K562 (cell line): Measurements from ENCODE around the gene EGFL6. TPM values are rescaled to one million over a fixed set of nuclear protein-coding genes. Genes with fewer than 3 reads are reported as not detected.
A peak's percentile ranks its signal among the peaks of the same experiment; 100 is the strongest.

Experiments used
- CBX5 ChIP-seq: IDR thresholded peaks from 2 replicates; pipeline ENCODE4 v1.6.1; 2014; ENCODE audit warnings: low read depth, borderline replicate concordance
- CC2D1A ChIP-seq: fragments of 450-650 bp; IDR thresholded peaks from 2 replicates; pipeline ENCODE4 v1.6.1; 2017; ENCODE audit warnings: mild to moderate bottlenecking
- GABPA ChIP-seq: fragments of 200-800 bp; sonication (Bioruptor generic); conservative IDR thresholded peaks from 2 replicates; pipeline ENCODE4 v1.6.1; 2016; ENCODE audit warnings: low read depth, missing genetic modification characterization, missing compliant biosample characterization
- HDAC1 ChIP-seq, 2 experiments: fragments of 450-650 bp; IDR thresholded peaks; 2 replicates each; pipeline ENCODE4 v1.6.1; 2016 to 2017; ENCODE audit warnings: inconsistent platforms in 1 of 2, mild to moderate bottlenecking in 1 of 2, moderate library complexity in 1 of 2
- HMGN3 ChIP-seq: IDR thresholded peaks from 2 replicates; pipeline ENCODE4 v1.6.1; 2011; ENCODE audit warnings: borderline replicate concordance, low read depth, mild to moderate bottlenecking, mixed read lengths, low read length; ENCODE audit not compliant: insufficient read length; ENCODE audit errors: extremely low read depth
- HNRNPUL1 ChIP-seq: fragments of 200-400 bp; formaldehyde crosslinking; IDR thresholded peaks from 2 replicates; pipeline ENCODE4 v1.6.1; 2017; ENCODE audit warnings: low read length
- MCM3 ChIP-seq: fragments of 450-650 bp; IDR thresholded peaks from 2 replicates; pipeline ENCODE4 v1.6.1; 2016
- NFE2 ChIP-seq: IDR thresholded peaks from 2 replicates; pipeline ENCODE4 v1.6.1; 2014; ENCODE audit warnings: antibody characterized with exemption, low read depth
- NR2C2 ChIP-seq, 2 experiments: fragments of 200-800 bp in 1 of 2; sonication (Bioruptor generic) in 1 of 2; sonication (generic) in 1 of 2; formaldehyde crosslinking in 1 of 2; IDR thresholded peaks; 2 replicates each; pipeline versions ENCODE4 v1.6.1 to v1.8.0; 2016 to 2022; ENCODE audit warnings: mild to moderate bottlenecking in 1 of 2, missing compliant biosample characterization in 1 of 2, missing genetic modification characterization in 1 of 2, missing genetic modification reagents in 1 of 2
- NRF1 ChIP-seq, 2 experiments: fragments of 450-650 bp; IDR thresholded peaks in 1 of 2; conservative IDR thresholded peaks in 1 of 2; 2 replicates each; pipeline ENCODE4 v1.6.1; 2014; ENCODE audit warnings: mild to moderate bottlenecking in 2 of 2
- POLR3G ChIP-seq: IDR thresholded peaks from 2 replicates; pipeline ENCODE4 v1.6.1; 2011; ENCODE audit not compliant: insufficient read length, insufficient replicate concordance; ENCODE audit errors: extremely low read depth
- PYGO2 ChIP-seq: fragments of 450-650 bp; IDR thresholded peaks from 2 replicates; pipeline ENCODE4 v1.6.1; 2016; ENCODE audit warnings: mild to moderate bottlenecking, missing genetic modification characterization, moderate library complexity, missing compliant biosample characterization
- RFX1 ChIP-seq: fragments of 450-650 bp; IDR thresholded peaks from 2 replicates; pipeline ENCODE4 v1.6.1; 2016; ENCODE audit warnings: mild to moderate bottlenecking, moderate library complexity
- RFX7 ChIP-seq: fragments of 250-450 bp; sonication (Bioruptor Pico); IDR thresholded peaks from 2 replicates; pipeline ENCODE4 v1.5.1; 2021; ENCODE audit warnings: mild to moderate bottlenecking
- SIX5 ChIP-seq, 2 experiments: IDR thresholded peaks; 2 replicates each; pipeline ENCODE4 v1.6.1; 2011; ENCODE audit warnings: low read length in 2 of 2, borderline replicate concordance in 1 of 2, low read depth in 1 of 2, mild to moderate bottlenecking in 1 of 2, moderate library complexity in 1 of 2; ENCODE audit not compliant: insufficient read depth in 1 of 2
- SMAD2 ChIP-seq: fragments of 150-350 bp; IDR thresholded peaks from 2 replicates; pipeline ENCODE4 v1.6.1; 2014; ENCODE audit warnings: low read depth, mild to moderate bottlenecking, low read length
- SMAD4 ChIP-seq: fragments of 250-450 bp; sonication (Bioruptor Pico); conservative IDR thresholded peaks from 2 replicates; pipeline ENCODE4 v1.8.0; 2021; ENCODE audit warnings: inconsistent platforms, mild to moderate bottlenecking, moderate library complexity
- SRSF9 ChIP-seq: fragments of 200-400 bp; formaldehyde crosslinking; IDR thresholded peaks from 2 replicates; pipeline ENCODE4 v1.6.1; 2017; ENCODE audit warnings: low read depth, low read length, borderline replicate concordance
- TAF1 ChIP-seq: IDR thresholded peaks from 2 replicates; pipeline ENCODE4 v1.6.1; 2011; ENCODE audit warnings: mild to moderate bottlenecking, low read length, moderate library complexity; ENCODE audit not compliant: insufficient read depth, control insufficient read depth, severe bottlenecking; ENCODE audit errors: extremely low read depth
- TAL1 ChIP-seq: fragments of 450-650 bp; IDR thresholded peaks from 2 replicates; pipeline ENCODE4 v1.6.1; 2016; ENCODE audit warnings: mild to moderate bottlenecking
- TARDBP ChIP-seq: fragments of 450-650 bp; IDR thresholded peaks from 2 replicates; pipeline ENCODE4 v1.6.1; 2016
- TCF7L2 ChIP-seq: fragments of 150-350 bp; IDR thresholded peaks from 2 replicates; pipeline ENCODE4 v1.6.1; 2016; ENCODE audit warnings: low read depth, mild to moderate bottlenecking, low read length, moderate library complexity
- ZBTB17 ChIP-seq: fragments of 450-650 bp; formaldehyde crosslinking; IDR thresholded peaks from 2 replicates; pipeline ENCODE4 v1.4.0; 2020; ENCODE audit warnings: mild to moderate bottlenecking
- ZNF431 ChIP-seq: sonication (generic); formaldehyde crosslinking; IDR thresholded peaks from 2 replicates; pipeline ENCODE4 v1.8.0; 2022; ENCODE audit warnings: mild to moderate bottlenecking, missing genetic modification reagents
- polyA plus RNA-seq, 8 experiments: library from polyadenylated mRNA; depleted of rRNA in 4 of 8; stranded (reverse) in 5 of 8; unstranded in 3 of 8; fragments of >200 nt; fragmentation: Nextera tagmentation in 2 of 8; fragmentation: Illumina TruSeq in 1 of 8; extraction: Ambion mirVana in 2 of 8; extraction: Trizol in 1 of 8; gene quantifications; 2 replicates each; pipeline versions ENCODE4 v1.2.1 to v1.2.3, GENCODE V29; 2011 to 2014; ENCODE audit warnings: inconsistent platforms in 1 of 8, missing spikeins in 1 of 8
- total RNA-seq, 7 experiments: library from RNA; depleted of rRNA in 6 of 7; stranded (reverse); fragments of >200 nt in 6 of 7; fragmentation: Illumina TruSeq in 2 of 7; extraction: Trizol in 2 of 7; gene quantifications; 2 replicates each; pipeline versions ENCODE4 v1.2.1 to v1.2.3, GENCODE V29; 2011 to 2021; ENCODE audit warnings: low replicate concordance in 1 of 7
- TF ChIP-seq, protein P1 (sequence below): fragments of 450-650 bp; formaldehyde crosslinking; conservative IDR thresholded peaks from 2 replicates; pipeline ENCODE4 v1.4.0; 2022; ENCODE audit warnings: mild to moderate bottlenecking, missing genetic modification characterization
- TF ChIP-seq, protein P2 (sequence below): sonication (generic); formaldehyde crosslinking; IDR thresholded peaks from 2 replicates; pipeline ENCODE4 v1.8.0; 2022; ENCODE audit warnings: missing genetic modification reagents, mild to moderate bottlenecking, borderline replicate concordance
- TF ChIP-seq, protein P3 (sequence below): fragments of 450-650 bp; formaldehyde crosslinking; IDR thresholded peaks from 2 replicates; pipeline ENCODE4 v1.4.0; 2020; ENCODE audit warnings: mild to moderate bottlenecking, moderate library complexity

The EGFL6 gene
- total and polyA plus RNA-seq, 9 of the 15 experiments (the other 6 are each of a cell fraction or from before 2014, with no cell fraction given) = 0.01 TPM; not detected in 8

DNA sequence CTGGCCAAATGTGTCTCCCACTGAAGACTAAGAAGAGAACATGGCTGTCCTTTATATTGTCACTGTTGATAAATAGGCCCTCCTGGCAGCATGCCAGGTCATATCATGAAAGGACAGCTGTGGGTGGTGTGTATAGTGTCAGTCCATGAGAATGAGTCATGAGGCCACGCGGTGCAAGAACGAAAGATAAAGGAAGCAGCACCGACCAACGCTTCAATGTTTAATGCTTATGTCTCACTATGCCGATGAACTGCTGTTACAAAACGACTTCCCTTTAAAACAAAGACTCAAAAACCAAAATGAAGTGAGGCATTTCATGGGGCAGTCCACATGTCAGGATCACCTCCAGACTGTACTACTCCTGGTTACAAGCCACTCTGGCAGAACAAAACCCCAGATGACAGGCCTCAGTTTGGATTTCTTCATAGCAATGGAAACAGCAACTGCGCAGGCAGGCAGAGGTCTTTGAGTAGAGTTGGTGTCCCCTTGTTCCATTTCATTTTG, 78.4 kb downstream of the EGFL6 start (continued):
- TF ChIP-seq, protein P1, sequence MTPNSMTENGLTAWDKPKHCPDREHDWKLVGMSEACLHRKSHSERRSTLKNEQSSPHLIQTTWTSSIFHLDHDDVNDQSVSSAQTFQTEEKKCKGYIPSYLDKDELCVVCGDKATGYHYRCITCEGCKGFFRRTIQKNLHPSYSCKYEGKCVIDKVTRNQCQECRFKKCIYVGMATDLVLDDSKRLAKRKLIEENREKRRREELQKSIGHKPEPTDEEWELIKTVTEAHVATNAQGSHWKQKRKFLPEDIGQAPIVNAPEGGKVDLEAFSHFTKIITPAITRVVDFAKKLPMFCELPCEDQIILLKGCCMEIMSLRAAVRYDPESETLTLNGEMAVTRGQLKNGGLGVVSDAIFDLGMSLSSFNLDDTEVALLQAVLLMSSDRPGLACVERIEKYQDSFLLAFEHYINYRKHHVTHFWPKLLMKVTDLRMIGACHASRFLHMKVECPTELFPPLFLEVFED (CRISPR knock-in tag) = peak; percentile 73; the same call in 1 of the 2 replicates
- TF ChIP-seq TAL1 (peak; percentile 91), HNRNPUL1 (no peak), TARDBP (0 out of 2 replicates have a peak, but pooled peaks have one; percentile 46), TCF7L2 (no peak), SMAD4 (CRISPR knock-in tag) (peak; percentile 82), ZNF431 (CRISPR knock-in tag) (no peak), NRF1 (conservative IDR thresholded peaks at IDR 0.05 in 1 of 2, IDR thresholded peaks at IDR 0.05 in 1 of 2) (peak; percentile 27 to 57; a peak in 3 of 4 replicates), GABPA (tag) (no peak; the same call in 1 of the 2 replicates), CC2D1A (0 out of 2 replicates have a peak, but pooled peaks have one; percentile 62), CBX5 (0 out of 2 replicates have a peak, but pooled peaks have one; percentile 28), TAF1 (no peak), SIX5 (IDR thresholded peaks at IDR 0.05; ENCODE audit: borderline replicate concordance in 1 of 2, insufficient read depth in 1 of 2, low read depth in 1 of 2, low read length in 2 of 2) (no peak), SRSF9 (no peak), ZBTB17 (CRISPR knock-in tag) (peak; percentile 65; the same call in 1 of the 2 replicates), NFE2 (peak; percentile 42; the same call in 1 of the 2 replicates), NR2C2 (CRISPR knock-in tag; IDR thresholded peaks at IDR 0.05) (no peak), NR2C2 (tag; IDR thresholded peaks at IDR 0.05) (peak; percentile 54), HMGN3 (peak; percentile 81), RFX1 (no peak), POLR3G (no peak), MCM3 (no peak), RFX7 (CRISPR knock-in tag) (no peak), HDAC1 (IDR thresholded peaks at IDR 0.05) (peak in 1 of 2 experiments; percentile 82; a peak in 2 of 4 replicates), PYGO2 (tag) (peak; percentile 75), SMAD2 (no peak)
- TF ChIP-seq, protein P2, sequence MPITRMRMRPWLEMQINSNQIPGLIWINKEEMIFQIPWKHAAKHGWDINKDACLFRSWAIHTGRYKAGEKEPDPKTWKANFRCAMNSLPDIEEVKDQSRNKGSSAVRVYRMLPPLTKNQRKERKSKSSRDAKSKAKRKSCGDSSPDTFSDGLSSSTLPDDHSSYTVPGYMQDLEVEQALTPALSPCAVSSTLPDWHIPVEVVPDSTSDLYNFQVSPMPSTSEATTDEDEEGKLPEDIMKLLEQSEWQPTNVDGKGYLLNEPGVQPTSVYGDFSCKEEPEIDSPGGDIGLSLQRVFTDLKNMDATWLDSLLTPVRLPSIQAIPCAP (CRISPR knock-in tag) = no peak
- TF ChIP-seq, protein P3, sequence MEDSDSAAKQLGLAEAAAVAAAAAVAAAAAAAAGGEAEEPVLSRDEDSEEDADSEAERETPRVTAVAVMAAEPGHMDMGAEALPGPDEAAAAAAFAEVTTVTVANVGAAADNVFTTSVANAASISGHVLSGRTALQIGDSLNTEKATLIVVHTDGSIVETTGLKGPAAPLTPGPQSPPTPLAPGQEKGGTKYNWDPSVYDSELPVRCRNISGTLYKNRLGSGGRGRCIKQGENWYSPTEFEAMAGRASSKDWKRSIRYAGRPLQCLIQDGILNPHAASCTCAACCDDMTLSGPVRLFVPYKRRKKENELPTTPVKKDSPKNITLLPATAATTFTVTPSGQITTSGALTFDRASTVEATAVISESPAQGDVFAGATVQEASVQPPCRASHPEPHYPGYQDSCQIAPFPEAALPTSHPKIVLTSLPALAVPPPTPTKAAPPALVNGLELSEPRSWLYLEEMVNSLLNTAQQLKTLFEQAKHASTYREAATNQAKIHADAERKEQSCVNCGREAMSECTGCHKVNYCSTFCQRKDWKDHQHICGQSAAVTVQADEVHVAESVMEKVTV = no peak
